NB4 (cell line): ENCODE measurements around the gene BATF3.

Experiments used
- CTCF ChIP-seq: IDR thresholded peaks from one replicate; pipeline ENCODE4 v1.5.1; 2012; ENCODE audit warnings: low read depth, low read length
- MAX ChIP-seq: IDR thresholded peaks from 2 replicates; pipeline ENCODE4 v1.6.1; 2011; ENCODE audit warnings: low read depth, low read length
- POLR2A ChIP-seq: IDR thresholded peaks from 2 replicates; pipeline ENCODE4 v1.6.1; 2011; ENCODE audit warnings: mild to moderate bottlenecking; ENCODE audit not compliant: insufficient read length; ENCODE audit errors: extremely low read depth

- TF ChIP-seq CTCF (no peak), POLR2A (no peak), MAX (no peak)
Measured at GRCh38 chr1:212689196-212689725, 10.4 kb downstream of the BATF3 start.
